NCI-H2029 treated with DMSO at 0.1 percent for 48 hours (cell line): ENCODE results near the gene PRSS48.
"Not testable (repeated sequence)": the region's sequence is repeated elsewhere in the genome, so short reads cannot be mapped to it uniquely, and the experiment has no call there.

Experiments
- DNase-seq: peaks from one replicate; lab custom pipeline; 2025; lab: John Stamatoyannopoulos, UW

The PRSS48 gene, protein sequence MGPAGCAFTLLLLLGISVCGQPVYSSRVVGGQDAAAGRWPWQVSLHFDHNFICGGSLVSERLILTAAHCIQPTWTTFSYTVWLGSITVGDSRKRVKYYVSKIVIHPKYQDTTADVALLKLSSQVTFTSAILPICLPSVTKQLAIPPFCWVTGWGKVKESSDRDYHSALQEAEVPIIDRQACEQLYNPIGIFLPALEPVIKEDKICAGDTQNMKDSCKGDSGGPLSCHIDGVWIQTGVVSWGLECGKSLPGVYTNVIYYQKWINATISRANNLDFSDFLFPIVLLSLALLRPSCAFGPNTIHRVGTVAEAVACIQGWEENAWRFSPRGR

DNA sequence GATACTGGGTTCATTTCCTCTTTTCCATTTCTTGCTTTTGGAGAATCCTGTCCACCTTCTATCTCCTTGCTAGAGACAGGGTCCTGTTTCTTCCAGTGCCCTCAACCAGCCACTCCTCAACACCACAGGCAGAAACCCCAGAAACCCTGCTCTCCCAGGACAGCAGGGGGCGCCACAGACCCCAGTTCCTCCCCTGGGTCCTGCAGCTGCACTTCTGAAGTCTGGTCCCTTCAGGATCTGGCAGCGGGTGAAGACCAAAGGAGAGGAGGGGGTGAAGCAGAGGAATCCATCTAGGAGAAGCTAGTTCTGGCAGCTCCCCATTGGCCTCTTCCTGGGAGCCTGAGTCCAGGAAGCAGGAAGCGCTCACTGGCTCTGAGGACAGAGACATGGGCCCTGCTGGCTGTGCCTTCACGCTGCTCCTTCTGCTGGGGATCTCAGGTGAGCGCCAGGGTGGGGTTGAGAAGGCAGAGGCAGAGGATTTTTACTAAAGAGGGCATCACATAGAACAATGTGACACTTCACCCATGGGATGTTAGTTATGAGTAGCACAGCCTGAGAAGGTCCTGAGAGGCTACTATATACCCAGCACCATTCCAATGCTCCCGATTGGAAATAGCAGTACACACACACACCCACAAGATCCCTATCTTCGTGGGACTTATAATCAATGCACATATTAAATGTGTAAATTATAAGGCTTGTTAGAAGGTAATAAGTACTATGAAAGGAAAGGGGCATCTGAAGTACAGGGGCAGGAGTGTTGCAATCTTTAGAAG lies at the start of gene PRSS48:
PRSS48 (plus strand) TSS at position 375 of the 776 bp plus-strand sequence; CDS start at position 387, 12 bp downstream.
- no peak for DNase-seq

- no peak for DNase-seq
Measured at GRCh38 chr4:151227172-151227571, 49.8 kb upstream of the PRSS48 start.

GRCh38 chr4:151227731-151228130 lies 49.2 kb upstream of the PRSS48 start:
- no peak for DNase-seq

- peak; percentile 13 for DNase-seq
Measured at GRCh38 chr4:151228189-151229119, 48.5 kb upstream of the PRSS48 start.

DNA sequence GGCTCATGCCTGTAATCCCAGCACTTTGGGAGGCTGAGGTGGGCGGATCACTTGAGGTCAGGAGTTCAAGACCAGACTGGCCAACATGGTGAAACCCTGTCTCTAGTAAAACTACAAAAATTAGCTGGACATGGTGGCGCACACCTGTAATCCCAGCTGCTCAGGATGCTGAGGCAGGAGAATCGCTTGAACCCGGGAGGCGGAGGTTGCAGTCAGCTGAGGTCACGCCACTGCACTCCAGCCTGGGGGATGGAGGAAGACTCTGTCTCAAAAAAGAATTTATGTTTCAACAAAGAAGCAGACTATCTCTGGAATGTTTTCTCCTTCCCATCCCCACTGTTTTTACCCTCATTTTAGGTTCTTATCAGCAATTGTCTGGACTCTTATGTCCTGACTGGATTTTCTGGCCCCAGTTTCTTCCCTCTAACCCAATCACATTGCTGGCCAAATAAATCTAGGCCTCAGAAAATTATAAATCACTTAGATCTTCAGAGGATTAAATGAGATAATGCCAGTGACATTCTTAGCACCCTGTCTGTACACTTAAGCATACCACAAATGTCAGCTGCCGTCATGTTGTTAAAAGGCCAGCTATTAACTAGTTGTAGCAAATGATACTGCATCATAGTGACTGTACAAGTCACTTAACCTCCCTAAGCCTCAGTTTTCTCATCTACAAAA lies 44.9 kb upstream of the PRSS48 start:
- no peak for DNase-seq

DNA sequence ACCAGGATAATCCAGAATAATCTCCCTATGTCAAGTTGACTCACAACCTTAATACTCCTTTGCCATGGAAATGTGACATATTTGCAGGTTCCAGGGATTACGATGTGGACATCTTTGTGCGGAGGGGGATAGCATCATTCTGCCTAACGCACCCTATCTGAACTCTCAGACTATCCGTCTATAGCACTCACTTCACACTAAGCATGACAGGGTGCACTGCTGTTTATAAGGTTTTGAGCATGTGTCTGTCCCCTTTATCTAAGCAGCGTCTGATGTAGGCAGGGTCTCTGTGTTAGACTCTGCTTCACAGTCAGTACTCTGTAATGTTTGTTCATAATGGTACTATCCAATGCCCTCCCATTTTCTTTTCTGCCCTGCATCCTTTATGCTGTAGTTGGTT lies 43.4 kb upstream of the PRSS48 start:
- no peak for DNase-seq

DNA sequence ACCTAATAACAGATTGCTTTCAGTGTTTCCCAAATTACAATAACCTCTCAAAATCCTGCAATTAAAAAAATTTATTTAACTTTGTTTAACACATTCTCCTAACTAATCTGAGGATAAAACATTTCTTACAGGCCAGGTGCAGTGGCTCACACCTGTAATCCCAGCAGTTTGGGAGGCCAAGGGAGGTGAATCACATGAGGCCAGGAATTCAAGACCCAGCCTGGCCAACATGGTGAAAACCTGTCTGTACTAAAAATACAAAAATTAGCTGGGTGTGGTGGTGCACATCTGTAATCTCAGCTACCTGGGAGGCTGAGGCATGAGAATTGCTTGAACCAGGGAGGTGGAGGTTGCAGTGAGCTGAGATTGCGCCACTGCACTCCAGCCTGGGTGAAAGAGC lies 41.6 kb upstream of the PRSS48 start:
- DNase-seq, result not testable (repeated sequence)

DNA sequence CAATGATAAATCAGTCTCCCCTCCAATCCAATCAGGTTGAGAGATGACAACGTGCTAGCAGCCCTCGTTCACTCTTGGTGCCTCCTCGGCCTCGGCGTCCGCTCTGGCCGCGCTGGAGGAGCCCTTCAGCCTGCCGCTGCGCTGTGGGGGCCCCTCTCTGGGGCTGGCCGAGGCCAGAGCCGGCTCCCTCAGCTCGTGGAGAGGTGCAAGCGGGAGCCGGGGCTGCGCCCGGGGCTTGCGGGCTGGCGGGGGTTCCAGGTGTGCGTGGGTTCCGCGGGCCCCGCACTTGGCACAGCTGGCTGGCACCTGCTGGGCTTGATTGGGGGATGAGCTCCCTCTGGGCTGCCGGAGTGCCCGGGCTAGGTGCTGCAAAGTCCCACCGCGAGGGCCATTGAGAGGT lies 40.9 kb upstream of the PRSS48 start:
- no peak for DNase-seq

DNA sequence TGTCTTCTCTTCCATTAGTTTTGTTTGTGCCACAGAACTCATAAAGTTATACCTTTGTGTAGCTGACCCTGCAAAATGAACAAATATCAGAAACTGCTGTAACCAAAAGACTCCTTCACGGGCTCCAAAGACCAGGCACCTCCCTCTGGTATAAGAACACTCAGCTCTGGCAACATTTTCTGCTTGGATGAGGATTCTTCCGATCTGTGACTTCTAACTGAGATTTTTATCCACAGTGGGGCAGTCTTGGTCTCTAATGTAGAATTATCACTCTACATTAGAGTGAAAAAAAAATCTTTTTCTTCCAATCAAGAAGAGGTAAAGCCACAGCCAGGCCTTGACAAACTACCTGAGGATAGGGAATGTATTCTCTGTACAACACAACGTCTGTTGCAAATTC lies 38.5 kb upstream of the PRSS48 start:
- DNase-seq, result no peak

- DNase-seq, result no peak
Measured at GRCh38 chr4:151239608-151240007, 37.4 kb upstream of the PRSS48 start.

- DNase-seq, result no peak
Measured at GRCh38 chr4:151242305-151242704, 34.7 kb upstream of the PRSS48 start.

- DNase-seq, result no peak
Measured at GRCh38 chr4:151246742-151247141, 30.2 kb upstream of the PRSS48 start.

DNA sequence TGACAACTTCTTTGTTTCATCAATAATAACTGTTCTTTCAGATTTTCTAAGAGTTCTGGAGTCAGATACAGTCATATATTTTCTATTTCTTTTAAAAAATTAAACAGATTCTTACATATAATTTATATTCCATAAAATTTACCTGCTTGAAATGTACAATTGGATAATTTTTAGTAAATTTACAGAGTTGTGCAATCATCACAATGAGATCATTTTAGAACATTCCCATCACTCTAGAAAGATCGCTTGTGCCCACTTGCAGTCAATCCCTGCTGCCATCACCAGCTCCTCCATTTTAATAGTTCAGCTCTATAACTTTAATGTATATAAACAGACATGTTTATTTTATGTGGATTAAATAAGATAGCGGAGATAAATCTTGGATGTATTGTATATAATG lies 29.6 kb upstream of the PRSS48 start:
- no peak for DNase-seq

DNA sequence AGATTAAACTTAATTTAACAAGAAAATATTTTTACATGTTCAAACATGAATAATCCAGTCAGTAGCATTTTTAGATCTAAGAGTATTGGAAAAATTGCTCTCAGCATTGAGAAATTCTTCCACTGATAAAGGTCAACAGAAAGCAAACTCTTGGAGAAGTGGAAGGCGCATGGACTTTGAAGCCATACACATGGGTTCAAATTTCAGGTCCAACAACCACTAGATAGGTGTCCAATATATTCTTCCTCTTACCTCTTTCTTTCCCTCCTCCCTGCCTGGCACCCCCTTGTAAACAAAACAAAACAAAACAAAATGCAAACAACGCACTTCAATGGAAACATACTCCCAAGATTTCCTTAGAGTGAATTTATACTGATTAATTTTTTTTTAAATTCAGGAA lies 28.4 kb upstream of the PRSS48 start:
- DNase-seq, result no peak

- no peak for DNase-seq
Measured at GRCh38 chr4:151250706-151251105, 26.3 kb upstream of the PRSS48 start.

DNA sequence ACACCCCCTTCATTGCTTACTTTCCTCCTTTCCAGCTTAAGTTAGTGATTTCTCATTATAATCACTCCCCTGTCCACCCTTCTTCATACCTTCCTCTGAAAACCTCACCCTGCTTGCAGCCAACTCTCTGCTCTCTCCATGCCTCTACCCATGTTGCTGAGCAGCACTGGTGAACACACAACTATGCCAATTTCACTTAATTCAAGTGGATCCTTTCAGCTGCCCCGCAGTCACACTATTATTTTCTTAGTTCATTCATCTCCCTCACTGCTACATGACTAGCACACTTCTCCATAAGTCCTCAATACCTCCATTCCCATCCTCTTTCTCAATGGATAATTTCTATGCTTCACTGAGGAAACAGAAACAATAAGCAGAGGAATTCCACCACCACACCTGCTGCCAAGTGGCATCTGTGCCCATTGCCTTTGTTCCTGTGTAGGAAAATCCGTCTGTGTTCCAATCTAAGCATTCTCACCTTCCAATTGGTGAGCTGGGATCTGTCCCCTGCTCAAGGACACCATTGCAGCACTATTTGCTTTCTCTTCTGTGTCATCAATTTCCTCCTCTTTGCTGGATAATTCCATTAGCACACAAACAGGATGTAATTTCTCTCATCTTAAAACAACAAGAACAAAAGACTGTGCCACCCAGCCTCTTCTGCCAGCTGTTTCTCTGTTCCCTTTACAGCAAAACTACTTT lies 25.2 kb upstream of the PRSS48 start:
- peak; percentile 92 for DNase-seq

GRCh38 chr4:151255226-151255625 lies 21.7 kb upstream of the PRSS48 start:
- not testable (repeated sequence) for DNase-seq

DNA sequence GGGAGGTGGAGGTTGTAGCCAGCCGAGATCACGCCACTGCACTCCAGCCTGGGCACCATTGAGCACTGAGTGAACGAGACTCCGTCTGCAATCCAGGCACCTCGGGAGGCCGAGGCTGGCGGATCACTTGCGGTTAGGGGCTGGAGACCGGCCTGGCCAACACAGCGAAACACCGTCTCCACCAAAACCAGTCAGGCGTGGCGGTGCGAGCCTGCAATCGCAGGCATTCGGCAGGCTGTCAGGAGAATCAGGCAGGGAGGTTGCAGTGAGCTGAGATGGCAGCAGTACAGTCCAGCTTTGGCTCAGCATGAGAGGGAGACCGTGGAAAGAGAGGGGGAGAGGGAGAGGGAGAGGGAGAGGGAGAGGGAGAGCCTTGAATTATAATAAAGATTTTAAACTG lies 21.3 kb upstream of the PRSS48 start:
- not testable (repeated sequence) for DNase-seq

GRCh38 chr4:151256134-151256533 lies 20.8 kb upstream of the PRSS48 start:
- DNase-seq, result no peak

GRCh38 chr4:151257704-151258103 lies 19.3 kb upstream of the PRSS48 start:
- no peak for DNase-seq

DNA sequence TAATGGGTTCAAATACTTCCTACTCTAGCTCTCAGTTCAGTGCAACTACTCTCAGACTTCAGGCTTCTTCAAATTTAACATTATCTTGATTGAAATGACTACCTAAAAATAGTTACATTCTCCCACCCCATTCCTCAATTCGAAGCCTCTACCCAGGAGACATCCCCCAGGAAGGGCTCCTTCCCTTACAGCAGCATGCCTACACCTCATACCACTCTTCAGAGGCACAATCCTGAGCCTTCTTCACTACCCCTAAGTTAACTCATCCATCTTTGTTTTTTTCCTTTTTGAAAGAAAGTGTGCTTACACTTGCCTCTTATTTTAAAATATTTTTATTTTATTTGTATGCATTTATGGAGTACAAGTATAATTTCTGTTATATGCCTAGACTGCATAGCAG lies 17.2 kb upstream of the PRSS48 start:
- no peak for DNase-seq
